SK-N-SH treated with all-trans-retinoic acid at 6 μM for 48 hours (cell line): ENCODE results near the gene RAD52.
"Not testable (repeated sequence)": the region's sequence is repeated elsewhere in the genome, so short reads cannot be mapped to it uniquely, and the experiment has no call there.

Experiments
- ATAC-seq: fragments of 200-7000 bp; cut with Tn5 transposase; 3 replicates; pipeline ENCODE4 v1.9.1; 2020; ENCODE audit warnings: mild to moderate bottlenecking, moderate library complexity
- ARNTL ChIP-seq: fragments of 450-650 bp; formaldehyde crosslinking; IDR thresholded peaks from 2 replicates; pipeline ENCODE4 v1.5.0; 2020; ENCODE audit warnings: low read depth, mild to moderate bottlenecking, moderate library complexity, borderline replicate concordance
- BACH2 ChIP-seq: fragments of 250-450 bp; sonication (Bioruptor Pico); IDR thresholded peaks from 2 replicates; pipeline ENCODE4 v1.9.0; 2021; ENCODE audit warnings: mild to moderate bottlenecking, borderline replicate concordance
- CSDC2 ChIP-seq: fragments of 250-450 bp; sonication (Bioruptor Pico); IDR thresholded peaks from 2 replicates; pipeline ENCODE4 v1.5.0; 2020; ENCODE audit warnings: mild to moderate bottlenecking, moderate library complexity
- ESRRG ChIP-seq: fragments of 250-450 bp; sonication (Bioruptor Pico); IDR thresholded peaks from 2 replicates; pipeline ENCODE4 v1.6.1; 2021; ENCODE audit warnings: mild to moderate bottlenecking
- GLIS3 ChIP-seq: fragments of 250-450 bp; sonication (Bioruptor Pico); IDR thresholded peaks from 2 replicates; pipeline ENCODE4 v1.5.0; 2020; ENCODE audit warnings: mild to moderate bottlenecking, moderate library complexity
- OSR1 ChIP-seq: fragments of 250-450 bp; sonication (Bioruptor Pico); IDR thresholded peaks from 2 replicates; pipeline ENCODE4 v1.8.0; 2022; ENCODE audit warnings: moderate library complexity, mild to moderate bottlenecking, inconsistent platforms
- RARB ChIP-seq: fragments of 250-450 bp; sonication (Bioruptor Pico); IDR thresholded peaks from 2 replicates; pipeline ENCODE4 v1.8.0; 2021; ENCODE audit warnings: mild to moderate bottlenecking, moderate library complexity
- SNAI2 ChIP-seq: fragments of 250-450 bp; sonication (Bioruptor Pico); IDR thresholded peaks from 2 replicates; pipeline ENCODE4 v1.5.0; 2020; ENCODE audit warnings: mild to moderate bottlenecking, moderate library complexity
- ZC3H10 ChIP-seq: fragments of 250-450 bp; sonication (Bioruptor Pico); IDR thresholded peaks from 2 replicates; pipeline ENCODE4 v1.5.1; 2021; ENCODE audit warnings: mild to moderate bottlenecking, moderate library complexity
- ZFP3 ChIP-seq: fragments of 250-450 bp; sonication (Bioruptor Pico); IDR thresholded peaks from 2 replicates; pipeline ENCODE4 v1.5.0; 2020; ENCODE audit warnings: mild to moderate bottlenecking, moderate library complexity
- ZNF8 ChIP-seq: fragments of 450-650 bp; formaldehyde crosslinking; IDR thresholded peaks from 2 replicates; pipeline ENCODE4 v1.5.0; 2020; ENCODE audit warnings: mild to moderate bottlenecking, moderate library complexity
- TF ChIP-seq, protein P1 (sequence below): fragments of 250-450 bp; sonication (Bioruptor Pico); IDR thresholded peaks from 2 replicates; pipeline ENCODE4 v1.5.1; 2020; ENCODE audit warnings: low read depth, mild to moderate bottlenecking, moderate library complexity
- TF ChIP-seq, protein P2 (sequence below): fragments of 250-450 bp; sonication (Bioruptor Pico); IDR thresholded peaks from 2 replicates; pipeline ENCODE4 v1.8.0; 2020; ENCODE audit warnings: mild to moderate bottlenecking, moderate library complexity, borderline replicate concordance
- TF ChIP-seq, protein P3 (sequence below): fragments of 250-450 bp; sonication (Bioruptor Pico); IDR thresholded peaks from 2 replicates; pipeline ENCODE4 v1.5.1; 2021; ENCODE audit warnings: mild to moderate bottlenecking, moderate library complexity
- TF ChIP-seq, protein P4 (sequence below): fragments of 250-450 bp; sonication (Bioruptor Pico); IDR thresholded peaks from 2 replicates; pipeline ENCODE4 v1.8.0; 2021; ENCODE audit warnings: low read depth, mild to moderate bottlenecking, moderate library complexity, borderline replicate concordance

The RAD52 gene

DNA sequence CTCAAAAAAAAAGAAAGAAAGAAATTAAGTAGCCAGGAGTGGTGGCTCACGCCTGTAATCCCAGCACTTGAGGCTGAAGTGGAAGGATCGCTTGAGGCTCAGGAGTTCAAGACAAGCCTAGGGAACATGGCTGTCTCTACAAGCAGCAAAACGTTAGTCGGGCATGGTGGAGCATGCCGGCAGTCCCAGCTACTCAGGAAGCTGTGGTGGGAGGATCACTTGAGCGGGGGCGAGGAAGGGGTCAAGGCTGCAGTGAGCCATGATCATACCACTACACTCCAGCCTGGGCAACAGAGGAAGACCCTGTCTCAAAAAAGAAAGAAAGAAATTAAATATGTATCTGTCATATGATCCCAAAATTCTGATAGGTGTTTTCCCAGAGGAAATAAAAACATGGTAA is 5.3 kb downstream of the RAD52 start (continued):
- TF ChIP-seq, protein P1, sequence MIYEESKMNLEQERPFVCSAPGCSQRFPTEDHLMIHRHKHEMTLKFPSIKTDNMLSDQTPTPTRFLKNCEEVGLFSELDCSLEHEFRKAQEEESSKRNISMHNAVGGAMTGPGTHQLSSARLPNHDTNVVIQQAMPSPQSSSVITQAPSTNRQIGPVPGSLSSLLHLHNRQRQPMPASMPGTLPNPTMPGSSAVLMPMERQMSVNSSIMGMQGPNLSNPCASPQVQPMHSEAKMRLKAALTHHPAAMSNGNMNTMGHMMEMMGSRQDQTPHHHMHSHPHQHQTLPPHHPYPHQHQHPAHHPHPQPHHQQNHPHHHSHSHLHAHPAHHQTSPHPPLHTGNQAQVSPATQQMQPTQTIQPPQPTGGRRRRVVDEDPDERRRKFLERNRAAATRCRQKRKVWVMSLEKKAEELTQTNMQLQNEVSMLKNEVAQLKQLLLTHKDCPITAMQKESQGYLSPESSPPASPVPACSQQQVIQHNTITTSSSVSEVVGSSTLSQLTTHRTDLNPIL (CRISPR knock-in tag): no peak

DNA sequence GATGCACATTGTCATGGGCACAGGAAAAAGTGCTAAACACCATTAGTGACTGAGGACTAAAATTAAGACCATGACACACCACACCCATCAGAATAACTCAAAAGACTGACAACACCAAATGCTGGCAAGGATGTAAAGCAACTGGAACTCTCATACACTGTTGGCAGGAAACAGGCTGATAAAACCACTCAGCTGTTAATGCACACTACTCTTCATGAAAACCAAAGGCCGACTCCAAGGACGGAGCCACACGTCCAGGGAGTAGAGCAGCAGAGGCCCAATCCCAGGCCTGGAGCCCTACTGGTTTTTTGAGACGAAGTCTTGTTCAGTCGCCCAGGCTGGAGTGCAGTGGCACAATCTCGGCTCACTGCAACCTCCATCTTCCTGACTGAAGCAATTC is 6.4 kb downstream of the RAD52 start:
- ATAC-seq: no peak

DNA sequence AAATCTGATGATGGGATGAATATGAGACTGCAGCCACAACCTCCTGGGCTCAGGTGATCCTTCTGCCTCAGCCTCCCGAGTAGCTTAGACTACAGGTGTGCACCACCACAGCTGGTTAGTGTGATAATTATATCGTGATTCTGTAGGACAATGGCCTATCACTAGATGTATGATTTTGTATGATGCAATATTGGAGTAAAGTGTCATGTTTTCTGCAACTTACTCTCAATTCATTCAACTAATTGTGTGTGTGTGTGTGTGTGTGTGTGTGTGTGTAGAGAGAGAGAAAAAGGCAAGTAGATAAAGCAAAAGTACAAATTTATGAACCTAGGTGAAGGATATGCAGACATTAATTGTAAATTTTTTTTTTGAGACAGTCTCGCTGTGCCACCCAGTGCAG is 10.7 kb downstream of the RAD52 start:
- TF ChIP-seq, protein P1 (CRISPR knock-in tag): no peak
- TF ChIP-seq, protein P2, sequence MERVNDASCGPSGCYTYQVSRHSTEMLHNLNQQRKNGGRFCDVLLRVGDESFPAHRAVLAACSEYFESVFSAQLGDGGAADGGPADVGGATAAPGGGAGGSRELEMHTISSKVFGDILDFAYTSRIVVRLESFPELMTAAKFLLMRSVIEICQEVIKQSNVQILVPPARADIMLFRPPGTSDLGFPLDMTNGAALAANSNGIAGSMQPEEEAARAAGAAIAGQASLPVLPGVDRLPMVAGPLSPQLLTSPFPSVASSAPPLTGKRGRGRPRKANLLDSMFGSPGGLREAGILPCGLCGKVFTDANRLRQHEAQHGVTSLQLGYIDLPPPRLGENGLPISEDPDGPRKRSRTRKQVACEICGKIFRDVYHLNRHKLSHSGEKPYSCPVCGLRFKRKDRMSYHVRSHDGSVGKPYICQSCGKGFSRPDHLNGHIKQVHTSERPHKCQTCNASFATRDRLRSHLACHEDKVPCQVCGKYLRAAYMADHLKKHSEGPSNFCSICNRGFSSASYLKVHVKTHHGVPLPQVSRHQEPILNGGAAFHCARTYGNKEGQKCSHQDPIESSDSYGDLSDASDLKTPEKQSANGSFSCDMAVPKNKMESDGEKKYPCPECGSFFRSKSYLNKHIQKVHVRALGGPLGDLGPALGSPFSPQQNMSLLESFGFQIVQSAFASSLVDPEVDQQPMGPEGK: no peak

More for the DNA sequence above, 6.4 kb downstream of the RAD52 start:
- TF ChIP-seq, protein P3, sequence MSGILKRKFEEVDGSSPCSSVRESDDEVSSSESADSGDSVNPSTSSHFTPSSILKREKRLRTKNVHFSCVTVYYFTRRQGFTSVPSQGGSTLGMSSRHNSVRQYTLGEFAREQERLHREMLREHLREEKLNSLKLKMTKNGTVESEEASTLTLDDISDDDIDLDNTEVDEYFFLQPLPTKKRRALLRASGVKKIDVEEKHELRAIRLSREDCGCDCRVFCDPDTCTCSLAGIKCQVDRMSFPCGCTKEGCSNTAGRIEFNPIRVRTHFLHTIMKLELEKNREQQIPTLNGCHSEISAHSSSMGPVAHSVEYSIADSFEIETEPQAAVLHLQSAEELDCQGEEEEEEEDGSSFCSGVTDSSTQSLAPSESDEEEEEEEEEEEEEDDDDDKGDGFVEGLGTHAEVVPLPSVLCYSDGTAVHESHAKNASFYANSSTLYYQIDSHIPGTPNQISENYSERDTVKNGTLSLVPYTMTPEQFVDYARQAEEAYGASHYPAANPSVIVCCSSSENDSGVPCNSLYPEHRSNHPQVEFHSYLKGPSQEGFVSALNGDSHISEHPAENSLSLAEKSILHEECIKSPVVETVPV (CRISPR knock-in tag): no peak
- TF ChIP-seq ZC3H10 (CRISPR knock-in tag) (no peak), BACH2 (no peak), ZNF8 (CRISPR knock-in tag) (no peak), RARB (CRISPR knock-in tag) (no peak), ZFP3 (CRISPR knock-in tag) (no peak)
- TF ChIP-seq, protein P2: no peak
- TF ChIP-seq, protein P4, sequence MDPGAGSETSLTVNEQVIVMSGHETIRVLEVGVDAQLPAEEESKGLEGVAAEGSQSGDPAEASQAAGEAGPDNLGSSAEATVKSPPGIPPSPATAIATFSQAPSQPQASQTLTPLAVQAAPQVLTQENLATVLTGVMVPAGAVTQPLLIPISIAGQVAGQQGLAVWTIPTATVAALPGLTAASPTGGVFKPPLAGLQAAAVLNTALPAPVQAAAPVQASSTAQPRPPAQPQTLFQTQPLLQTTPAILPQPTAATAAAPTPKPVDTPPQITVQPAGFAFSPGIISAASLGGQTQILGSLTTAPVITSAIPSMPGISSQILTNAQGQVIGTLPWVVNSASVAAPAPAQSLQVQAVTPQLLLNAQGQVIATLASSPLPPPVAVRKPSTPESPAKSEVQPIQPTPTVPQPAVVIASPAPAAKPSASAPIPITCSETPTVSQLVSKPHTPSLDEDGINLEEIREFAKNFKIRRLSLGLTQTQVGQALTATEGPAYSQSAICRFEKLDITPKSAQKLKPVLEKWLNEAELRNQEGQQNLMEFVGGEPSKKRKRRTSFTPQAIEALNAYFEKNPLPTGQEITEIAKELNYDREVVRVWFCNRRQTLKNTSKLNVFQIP (CRISPR knock-in tag): no peak

DNA sequence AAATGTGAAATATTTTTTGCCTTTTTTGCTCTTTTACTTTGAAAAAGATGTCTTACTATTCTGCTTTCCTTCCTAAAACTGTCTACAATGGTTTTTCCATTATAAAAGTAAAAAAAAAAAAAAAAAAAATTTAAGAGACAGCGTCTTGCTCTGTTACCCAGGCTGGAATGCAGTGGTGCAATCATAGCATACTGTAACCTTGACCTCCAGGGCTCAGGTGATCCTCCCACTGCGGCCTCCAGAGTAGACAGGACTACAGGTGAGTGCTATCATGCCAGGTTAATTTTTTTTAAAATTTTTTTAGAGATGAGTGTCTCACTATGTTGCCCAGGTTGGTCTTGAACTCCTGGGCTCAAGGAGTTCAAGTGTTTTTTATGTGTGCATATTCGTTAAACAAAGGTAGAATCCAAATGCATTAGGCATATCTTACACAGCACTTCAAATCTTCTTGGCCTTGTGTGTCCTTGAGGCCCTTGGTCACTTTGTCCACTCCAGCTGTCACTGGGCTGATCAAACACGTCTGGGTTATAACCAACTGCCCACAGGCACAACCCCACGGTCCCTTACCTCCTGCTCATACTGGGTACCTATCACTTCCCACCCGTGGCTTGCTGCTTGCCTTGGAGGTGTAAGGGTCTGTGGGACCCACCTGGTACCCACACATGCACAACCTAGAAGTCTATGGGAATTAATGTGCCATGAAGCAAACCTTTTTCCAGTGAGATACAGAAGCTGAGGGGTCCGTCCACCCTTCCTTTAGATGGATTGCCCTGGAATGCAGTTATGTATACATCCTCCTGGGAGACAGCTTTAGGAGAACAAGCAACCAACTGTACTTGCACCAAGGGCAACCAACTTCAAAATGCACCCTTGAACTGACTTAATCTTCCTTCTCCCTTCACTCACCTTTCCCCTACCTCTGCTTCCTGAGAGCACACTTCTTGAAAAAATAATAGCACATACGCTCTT is 12.8 kb downstream of the RAD52 start:
- TF ChIP-seq RARB (CRISPR knock-in tag): no peak
- TF ChIP-seq, all 23 proteins: peak for 0
- ATAC-seq: no peak

More for the DNA sequence above, 10.7 kb downstream of the RAD52 start:
- no peak for ATAC-seq

DNA sequence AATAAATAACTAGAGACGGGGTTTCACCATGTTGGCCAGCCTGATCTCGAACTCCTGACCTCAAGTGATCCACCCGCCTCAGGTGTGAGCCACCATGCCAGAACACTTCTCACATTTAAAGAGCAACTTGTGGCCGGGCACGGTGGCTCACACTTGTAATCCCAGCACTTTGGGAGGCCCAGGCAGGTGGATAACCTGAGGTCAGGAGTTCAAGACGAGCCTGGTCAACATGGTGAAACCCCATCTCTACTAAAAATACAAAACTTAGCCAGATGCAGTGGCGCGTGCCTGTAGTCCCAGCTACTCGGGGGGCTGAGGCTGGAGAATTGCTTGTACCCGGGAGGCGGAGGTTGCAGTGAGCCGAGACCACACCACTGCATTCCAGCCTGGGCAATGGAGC is 13.6 kb downstream of the RAD52 start:
- ATAC-seq: not testable (repeated sequence)

DNA sequence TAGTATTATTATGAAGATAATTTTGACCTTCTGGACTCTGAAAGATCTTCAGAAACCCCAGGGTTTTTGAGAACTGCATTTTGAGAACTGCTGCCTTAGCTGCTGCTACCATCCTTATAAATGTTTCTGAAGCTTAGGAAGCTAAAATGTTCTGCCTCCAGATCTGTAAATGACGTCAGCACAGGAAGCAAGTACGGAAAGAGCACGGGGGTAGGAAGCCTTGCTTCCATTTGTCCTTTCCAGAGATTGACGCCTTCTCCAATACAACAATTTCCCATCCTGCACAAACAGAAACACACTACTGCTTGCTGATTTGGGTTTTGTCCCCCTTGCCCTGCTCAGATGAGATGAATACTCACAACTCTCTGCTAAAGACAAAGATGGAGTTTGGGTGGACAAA is 17.9 kb downstream of the RAD52 start:
- TF ChIP-seq ARNTL (CRISPR knock-in tag): no peak
- TF ChIP-seq ZFP3 (CRISPR knock-in tag): no peak
- TF ChIP-seq, protein P1 (CRISPR knock-in tag): no peak
- TF ChIP-seq, protein P4 (CRISPR knock-in tag): no peak
- no peak for TF ChIP-seq CSDC2 (CRISPR knock-in tag)
- no peak for TF ChIP-seq SNAI2 (CRISPR knock-in tag)
- no peak for TF ChIP-seq ZC3H10 (CRISPR knock-in tag)
- no peak for TF ChIP-seq GLIS3
- TF ChIP-seq ESRRG: no peak
- no peak for TF ChIP-seq OSR1 (CRISPR knock-in tag)
- no peak for ATAC-seq
